CD4-positive, alpha-beta T cell (primary cell): Measurements from ENCODE around the gene TIMM22. TPM values are rescaled to one million over a fixed set of nuclear protein-coding genes. Genes with fewer than 3 reads are reported as not detected.

ENCODE experiments used
- ATAC-seq: fragments of 200-7000 bp; cut with Tn5 transposase; one replicate; pipeline ENCODE4 v1.10.0; 2022; ENCODE audit warnings: mild to moderate bottlenecking; ENCODE audit not compliant: poor library complexity
- CTCF ChIA-PET: fragments of 350-600 bp; sonication (Branson Sonifier 250); formaldehyde crosslinking; loops from one replicate; lab custom pipeline; 2021; ENCODE audit warnings: antibody characterized with exemption, inconsistent platforms; lab: Charles Lee
- POLR2A ChIA-PET: fragments of 350-600 bp; sonication (Branson Sonifier 250); formaldehyde crosslinking; loops from one replicate; lab custom pipeline; 2021; ENCODE audit warnings: antibody characterized with exemption, inconsistent platforms; lab: Charles Lee
- DNase-seq, 14 experiments: peaks; one replicate each; pipeline ENCODE4 v3.0.0-alpha.2; 2013 to 2020; ENCODE audit warnings: mixed read lengths in 2 of 14
- H3K27ac ChIP-seq, 2 donors: one replicate each; pipeline versions ENCODE4 v1.5.1 to v1.7.0; 2013; ENCODE audit warnings: low read length in 2 of 2, low read depth in 1 of 2, mild to moderate bottlenecking in 1 of 2
- H3K27me3 ChIP-seq, 2 experiments: 1 replicate in 1 of 2; 2 replicates in 1 of 2; pipeline versions ENCODE4 v1.6.1 to v1.7.0; 2013; ENCODE audit warnings: low read length in 2 of 2, control low read depth in 1 of 2, mild to moderate bottlenecking in 1 of 2, moderate library complexity in 1 of 2; ENCODE audit not compliant: insufficient read depth in 2 of 2, control insufficient read depth in 1 of 2
- H3K36me3 ChIP-seq: one replicate; pipeline ENCODE4 v1.6.1; 2013; ENCODE audit warnings: low read length, control low read depth; ENCODE audit not compliant: insufficient read depth
- H3K4me1 ChIP-seq: one replicate; pipeline ENCODE4 v1.6.1; 2013; ENCODE audit warnings: low read length, control low read depth; ENCODE audit not compliant: insufficient read depth
- H3K4me3 ChIP-seq: one replicate; pipeline ENCODE4 v1.5.1; 2013; ENCODE audit warnings: mild to moderate bottlenecking, low read length, moderate library complexity
- H3K9me3 ChIP-seq, 2 experiments: 1 replicate in 1 of 2; 2 replicates in 1 of 2; pipeline versions ENCODE4 v1.6.1 to v1.7.0; 2013; ENCODE audit warnings: low read length in 2 of 2, mild to moderate bottlenecking in 2 of 2, control low read depth in 1 of 2, moderate library complexity in 1 of 2; ENCODE audit not compliant: control insufficient read depth in 1 of 2, insufficient read depth in 1 of 2
- H3K27ac Mint-ChIP-seq: one replicate; pipeline ENCODE4 v1.8.0; 2020; ENCODE audit warnings: mixed read lengths
- H3K27me3 Mint-ChIP-seq: one replicate; pipeline ENCODE4 v1.8.0; 2021; ENCODE audit warnings: mixed read lengths
- H3K36me3 Mint-ChIP-seq: one replicate; pipeline ENCODE4 v1.8.0; 2021; ENCODE audit warnings: low read depth, mixed read lengths
- H3K4me1 Mint-ChIP-seq: one replicate; pipeline ENCODE4 v1.8.0; 2021; ENCODE audit warnings: low read depth, mixed read lengths
- H3K4me3 Mint-ChIP-seq: one replicate; pipeline ENCODE4 v1.8.0; 2020; ENCODE audit warnings: mild to moderate bottlenecking, mixed read lengths
- H3K9me3 Mint-ChIP-seq: one replicate; pipeline ENCODE4 v1.8.0; 2020; ENCODE audit warnings: mixed read lengths
- intact Hi-C, 2 experiments: fragments of 100-400 bp; cut with DNase I in 1 of 2; cut with micrococcal nuclease in 1 of 2; formaldehyde crosslinking; loops; one replicate each; pipeline versions ENCODE4 v1.15.1 to v1.9.0; 2023 to 2025; cut with DNase I, micrococcal nuclease
- total RNA-seq, 174 experiments: library from RNA in 2 of 174; stranded (reverse) in 2 of 174; gene quantifications; one replicate each; pipeline ENCODE4 v1.2.3 and lab custom pipeline; 2021 to 2026
- TF ChIP-seq, protein P1 (sequence below): fragments of 200-600 bp; IDR thresholded peaks from one replicate; pipeline ENCODE4 v1.8.0; 2022; ENCODE audit warnings: antibody characterized with exemption, mild to moderate bottlenecking

The TIMM22 gene
- total RNA-seq, 2 experiments from 2014 or later: 10.2 to 10.9 TPM

DNA sequence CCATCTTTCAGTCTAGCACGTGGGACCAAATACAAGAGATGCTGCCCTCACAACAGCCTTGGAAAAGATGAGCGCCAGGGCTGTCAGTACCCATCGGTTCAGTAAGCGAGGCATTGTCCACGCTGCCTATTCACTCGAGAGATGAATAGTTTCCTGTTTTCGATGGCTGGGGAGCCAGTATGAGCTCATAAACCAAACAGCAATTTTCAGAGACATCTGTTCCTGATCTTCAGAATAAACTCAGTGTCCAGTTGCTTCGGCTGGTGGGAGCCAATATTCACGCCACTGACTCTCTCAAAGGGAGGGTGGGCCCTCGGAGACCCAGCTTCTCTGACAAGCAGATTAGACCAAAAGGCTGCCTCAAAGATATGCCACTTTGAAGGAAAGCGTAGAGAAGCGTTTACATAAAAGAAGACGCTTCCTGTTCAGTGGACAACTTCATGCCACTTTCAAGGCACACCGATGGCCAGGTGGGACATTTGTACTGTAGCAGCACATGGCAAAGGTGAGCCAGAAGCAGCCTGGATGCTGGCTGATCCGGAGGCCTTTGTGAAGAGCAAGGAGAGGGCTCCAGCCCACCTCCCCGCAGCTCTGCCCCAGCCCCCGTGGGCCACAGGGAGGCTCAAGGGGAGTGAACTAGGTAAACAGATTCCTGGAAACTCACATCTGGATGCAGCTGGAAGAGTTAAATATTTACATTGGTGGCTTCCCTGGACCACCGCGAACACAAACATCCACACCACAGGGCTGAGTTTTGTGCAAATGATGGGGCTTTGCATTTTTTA is 6.0 kb downstream of the TIMM22 start:
- Histone ChIP-seq H3K9me3 (no peaks in the 10 kb centered on the region), H3K36me3 (peaks cover 76% of the 10 kb centered on the region), H3K4me3 (no peak overlapping the region), H3K4me1 (peaks cover 12% of the 10 kb centered on the region), H3K27me3 (no peaks in the 10 kb centered on the region), H3K27ac (no peak overlapping the region)
- ATAC-seq: no peak
- H3K9me3 Mint-ChIP-seq: no peaks in the 10 kb centered on the region
- intact Hi-C loops: no loop called here
- H3K27me3 Mint-ChIP-seq: no peaks in the 10 kb centered on the region
- ChIA-PET CTCF (no interaction called here), POLR2A (no interaction called here)
- TF ChIP-seq, protein P1, sequence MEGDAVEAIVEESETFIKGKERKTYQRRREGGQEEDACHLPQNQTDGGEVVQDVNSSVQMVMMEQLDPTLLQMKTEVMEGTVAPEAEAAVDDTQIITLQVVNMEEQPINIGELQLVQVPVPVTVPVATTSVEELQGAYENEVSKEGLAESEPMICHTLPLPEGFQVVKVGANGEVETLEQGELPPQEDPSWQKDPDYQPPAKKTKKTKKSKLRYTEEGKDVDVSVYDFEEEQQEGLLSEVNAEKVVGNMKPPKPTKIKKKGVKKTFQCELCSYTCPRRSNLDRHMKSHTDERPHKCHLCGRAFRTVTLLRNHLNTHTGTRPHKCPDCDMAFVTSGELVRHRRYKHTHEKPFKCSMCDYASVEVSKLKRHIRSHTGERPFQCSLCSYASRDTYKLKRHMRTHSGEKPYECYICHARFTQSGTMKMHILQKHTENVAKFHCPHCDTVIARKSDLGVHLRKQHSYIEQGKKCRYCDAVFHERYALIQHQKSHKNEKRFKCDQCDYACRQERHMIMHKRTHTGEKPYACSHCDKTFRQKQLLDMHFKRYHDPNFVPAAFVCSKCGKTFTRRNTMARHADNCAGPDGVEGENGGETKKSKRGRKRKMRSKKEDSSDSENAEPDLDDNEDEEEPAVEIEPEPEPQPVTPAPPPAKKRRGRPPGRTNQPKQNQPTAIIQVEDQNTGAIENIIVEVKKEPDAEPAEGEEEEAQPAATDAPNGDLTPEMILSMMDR: no peak
- no peak overlapping the region for H3K27ac Mint-ChIP-seq
- H3K4me3 Mint-ChIP-seq: no peak overlapping the region
- H3K4me1 Mint-ChIP-seq: peaks cover 24% of the 10 kb centered on the region
- H3K36me3 Mint-ChIP-seq: peaks cover 63% of the 10 kb centered on the region
- DNase-seq: no peak

DNA sequence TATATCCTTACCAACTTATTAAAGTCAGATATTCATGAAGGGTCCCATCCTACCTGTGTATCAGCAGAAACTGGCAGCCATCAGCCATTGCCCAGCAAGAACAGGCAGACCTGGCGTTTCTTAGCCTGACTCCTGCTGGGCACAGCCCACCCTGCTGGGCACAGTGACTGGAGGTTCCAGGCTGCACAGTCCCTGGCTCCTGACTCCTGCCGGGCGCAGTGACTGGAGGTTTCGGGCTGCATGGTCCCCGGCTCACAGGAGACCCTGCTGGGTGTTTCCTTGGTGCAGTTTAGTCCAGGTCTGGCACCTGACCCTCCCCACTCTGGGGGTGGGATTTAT is 6.7 kb downstream of the TIMM22 start:
- no peak overlapping the region for H3K4me3 Mint-ChIP-seq
- DNase-seq: no peak
- Histone ChIP-seq H3K27me3 (no peaks in the 10 kb centered on the region), H3K9me3 (no peaks in the 10 kb centered on the region), H3K4me3 (no peak overlapping the region), H3K27ac (no peak overlapping the region), H3K4me1 (peaks cover 6% of the 10 kb centered on the region), H3K36me3 (peaks cover 77% of the 10 kb centered on the region)
- H3K27ac Mint-ChIP-seq: no peak overlapping the region
- intact Hi-C loops: no loop called here
- peaks cover 66% of the 10 kb centered on the region for H3K36me3 Mint-ChIP-seq
- TF ChIP-seq, protein P1: no peak
- H3K27me3 Mint-ChIP-seq: no peaks in the 10 kb centered on the region
- peaks cover 17% of the 10 kb centered on the region for H3K4me1 Mint-ChIP-seq
- no peaks in the 10 kb centered on the region for H3K9me3 Mint-ChIP-seq
- POLR2A ChIA-PET: no interaction called here
- ATAC-seq: no peak
- CTCF ChIA-PET: no interaction called here

DNA sequence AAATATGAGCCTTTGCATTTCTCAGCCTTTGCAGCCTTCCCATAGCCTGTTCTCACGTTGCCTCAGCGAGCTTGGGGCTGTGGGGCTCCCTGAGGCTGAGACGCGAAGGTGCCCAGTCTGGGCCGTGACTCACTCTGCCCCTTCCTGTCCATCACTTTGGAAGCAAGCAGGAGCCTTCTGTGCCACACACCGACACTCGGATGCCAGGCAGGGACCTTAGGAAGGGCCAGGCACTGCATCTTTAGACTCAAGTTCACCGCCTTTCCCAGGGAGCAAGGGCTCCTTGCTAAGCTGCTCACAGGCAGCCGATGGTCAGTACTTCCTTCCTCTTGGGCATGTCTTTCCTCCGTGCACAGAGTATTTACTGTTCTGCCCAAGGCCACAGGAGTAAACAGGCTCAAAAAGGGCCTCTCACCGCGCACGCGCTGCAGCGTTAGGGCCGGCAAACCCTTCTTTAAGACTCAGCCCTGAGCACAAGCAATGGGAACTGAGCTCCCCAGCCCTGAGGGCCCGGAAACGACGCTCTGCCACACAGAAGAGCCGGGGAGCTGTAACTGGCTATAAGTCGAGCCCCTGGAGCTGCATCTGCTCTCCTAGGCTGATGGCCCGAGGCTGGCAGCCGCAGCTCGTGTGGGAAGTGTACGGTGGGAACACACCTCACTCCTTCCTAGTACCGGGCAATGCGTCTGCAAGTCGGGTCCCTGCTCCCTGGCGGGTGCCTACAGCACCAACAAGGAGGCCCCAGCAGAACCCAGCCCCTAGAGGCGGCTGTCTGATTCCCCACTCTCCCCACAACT is 7.2 kb downstream of the TIMM22 start:
- ChIA-PET POLR2A (no interaction called here), CTCF (interaction anchor here (2.0 kb wide), 1 partner anchor 8 kb away, joined by 6 read pairs; the partner anchor contains the start of gene TIMM22)
- DNase-seq: no peak
- Mint-ChIP-seq H3K4me3 (no peak overlapping the region), H3K27me3 (no peaks in the 10 kb centered on the region), H3K4me1 (peaks cover 13% of the 10 kb centered on the region), H3K36me3 (peaks cover 69% of the 10 kb centered on the region), H3K9me3 (no peaks in the 10 kb centered on the region), H3K27ac (no peak overlapping the region)
- Histone ChIP-seq H3K27me3 (no peaks in the 10 kb centered on the region), H3K27ac (no peak overlapping the region), H3K4me3 (no peak overlapping the region), H3K9me3 (no peaks in the 10 kb centered on the region), H3K4me1 (peaks cover 4% of the 10 kb centered on the region), H3K36me3 (peaks cover 81% of the 10 kb centered on the region)
- no peak for ATAC-seq
- TF ChIP-seq, protein P1: no peak
- intact Hi-C loops: no loop called here
